Psoas muscle (tissue), 8 donors: Measurements from ENCODE around the gene CDK5R1. TPM values are rescaled to one million over a fixed set of nuclear protein-coding genes. Genes with fewer than 3 reads are reported as not detected.

Experiments used
- ATAC-seq, 4 donors: fragments of 200-7000 bp; cut with Tn5 transposase; one replicate each; pipeline ENCODE4 v1.9.1; 2020; ENCODE audit warnings: moderate library complexity in 3 of 4, mild to moderate bottlenecking in 2 of 4
- DNase-seq, 2 donors: peaks; one replicate each; pipeline ENCODE4 v3.0.0-alpha.2; 2020
- H3K27ac ChIP-seq: fragments of 200-600 bp; one replicate; pipeline ENCODE4 v1.8.0; 2022
- H3K27me3 ChIP-seq, 3 donors: fragments of 200-600 bp in 1 of 3; one replicate each; pipeline versions ENCODE4 v1.6.1 to v1.8.0; 2013 to 2022; ENCODE audit warnings: low read length in 2 of 3, mild to moderate bottlenecking in 2 of 3, moderate library complexity in 1 of 3; ENCODE audit not compliant: insufficient read depth in 3 of 3
- H3K36me3 ChIP-seq, 2 donors: fragments of 200-600 bp in 1 of 2; one replicate each; pipeline versions ENCODE4 v1.6.1 to v1.8.0; 2013 to 2022; ENCODE audit warnings: low read depth in 1 of 2, mild to moderate bottlenecking in 1 of 2, moderate library complexity in 1 of 2; ENCODE audit not compliant: insufficient read depth in 1 of 2
- H3K4me1 ChIP-seq: fragments of 200-600 bp; one replicate; pipeline ENCODE4 v1.8.0; 2022
- H3K4me3 ChIP-seq: fragments of 200-600 bp; one replicate; pipeline ENCODE4 v1.8.0; 2022; ENCODE audit warnings: mild to moderate bottlenecking
- H3K9me3 ChIP-seq: fragments of 200-600 bp; one replicate; pipeline ENCODE4 v1.8.0; 2022
- WGBS, 3 donors: extraction: QIAGEN DNeasy Blood & Tissue Kit; methylation state at CpG; one replicate each; pipeline versions ENCODE4 v1.1.6 to v1.1.7; 2013; 5-methylcytosine and 5-hydroxymethylcytosine counted together
- intact Hi-C, 2 donors: fragments of 100-400 bp; cut with DNase I; formaldehyde crosslinking; loops; one replicate each; pipeline versions ENCODE4 v1.11.0 to v1.14.2; 2022
- polyA plus RNA-seq, 3 donors: library from polyadenylated mRNA; stranded (reverse); fragments of 200-250 nt; gene quantifications; one replicate each; pipeline ENCODE4 v1.2.3, GENCODE V29; 2013
- total RNA-seq, 4 donors: library from RNA; stranded (reverse); fragmentation: NEBNext Ultra II Directional in 2 of 4; extraction: Animal tissue kit (Norgen Biotek cat#: 25700) in 2 of 4; gene quantifications; one replicate each; pipeline versions ENCODE4 v1.2.1 to v1.2.4, GENCODE V29; 2021 to 2023
- TF ChIP-seq, protein P1 (sequence below): fragments of 200-600 bp; IDR thresholded peaks from one replicate; pipeline ENCODE4 v1.8.0; 2022; ENCODE audit warnings: antibody characterized with exemption
- donor health status: healthy with polysubstance abuse.
- donor health status: DM: no; HTN: no; CAD: no; lungs with moderate emphysema.
- donor health status: Bipolar disorder and iron deficiency.
- donor health status: healthy.
- donor health status: DM: yes; HTN: yes; CAD: no.
- donor health status: DM: no; HTN: no; CAD: no.
- donor health status: DM: no; HTN: no; CAD: no.
- donor health status: DM: yes; HTN: yes; CAD: no.

The CDK5R1 gene
- total and polyA plus RNA-seq, 7 donors, result 0.44 to 5.2 (median 2.0) TPM

DNA sequence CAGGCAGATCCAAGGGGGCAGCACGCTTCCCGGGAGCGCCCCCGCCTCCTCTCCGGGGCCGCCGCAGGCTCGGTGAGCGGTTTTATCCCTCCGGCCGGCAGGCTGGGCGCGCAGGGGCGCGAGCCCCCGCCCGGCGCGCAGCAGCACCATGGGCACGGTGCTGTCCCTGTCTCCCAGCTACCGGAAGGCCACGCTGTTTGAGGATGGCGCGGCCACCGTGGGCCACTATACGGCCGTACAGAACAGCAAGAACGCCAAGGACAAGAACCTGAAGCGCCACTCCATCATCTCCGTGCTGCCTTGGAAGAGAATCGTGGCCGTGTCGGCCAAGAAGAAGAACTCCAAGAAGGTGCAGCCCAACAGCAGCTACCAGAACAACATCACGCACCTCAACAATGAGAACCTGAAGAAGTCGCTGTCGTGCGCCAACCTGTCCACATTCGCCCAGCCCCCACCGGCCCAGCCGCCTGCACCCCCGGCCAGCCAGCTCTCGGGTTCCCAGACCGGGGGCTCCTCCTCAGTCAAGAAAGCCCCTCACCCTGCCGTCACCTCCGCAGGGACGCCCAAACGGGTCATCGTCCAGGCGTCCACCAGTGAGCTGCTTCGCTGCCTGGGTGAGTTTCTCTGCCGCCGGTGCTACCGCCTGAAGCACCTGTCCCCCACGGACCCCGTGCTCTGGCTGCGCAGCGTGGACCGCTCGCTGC lies 832 bp downstream of the CDK5R1 start:
- WGBS, 3 donors, result 36 to 45% (median 43%) methylated on average over 52 to 59 of the region's 59 CpGs
- Histone ChIP-seq H3K4me1 (peaks cover 22% of the 10 kb centered on the region), H3K27ac (no peak overlapping the region), H3K9me3 (no peaks in the 10 kb centered on the region), H3K27me3 (no peaks in the 10 kb centered on the region), H3K4me3 (peak overlapping the region; percentile 65), H3K36me3 (peaks cover 0 to 25% of the 10 kb centered on the region in 2 donors)
- DNase-seq (no peak), ATAC-seq (no peak)
- intact Hi-C loops, result loop anchor here in 1 of 2 donors (10.0 kb wide), 1 partner anchor 267 kb away; no protein-coding TSS in a partner anchor
- TF ChIP-seq, protein P1, sequence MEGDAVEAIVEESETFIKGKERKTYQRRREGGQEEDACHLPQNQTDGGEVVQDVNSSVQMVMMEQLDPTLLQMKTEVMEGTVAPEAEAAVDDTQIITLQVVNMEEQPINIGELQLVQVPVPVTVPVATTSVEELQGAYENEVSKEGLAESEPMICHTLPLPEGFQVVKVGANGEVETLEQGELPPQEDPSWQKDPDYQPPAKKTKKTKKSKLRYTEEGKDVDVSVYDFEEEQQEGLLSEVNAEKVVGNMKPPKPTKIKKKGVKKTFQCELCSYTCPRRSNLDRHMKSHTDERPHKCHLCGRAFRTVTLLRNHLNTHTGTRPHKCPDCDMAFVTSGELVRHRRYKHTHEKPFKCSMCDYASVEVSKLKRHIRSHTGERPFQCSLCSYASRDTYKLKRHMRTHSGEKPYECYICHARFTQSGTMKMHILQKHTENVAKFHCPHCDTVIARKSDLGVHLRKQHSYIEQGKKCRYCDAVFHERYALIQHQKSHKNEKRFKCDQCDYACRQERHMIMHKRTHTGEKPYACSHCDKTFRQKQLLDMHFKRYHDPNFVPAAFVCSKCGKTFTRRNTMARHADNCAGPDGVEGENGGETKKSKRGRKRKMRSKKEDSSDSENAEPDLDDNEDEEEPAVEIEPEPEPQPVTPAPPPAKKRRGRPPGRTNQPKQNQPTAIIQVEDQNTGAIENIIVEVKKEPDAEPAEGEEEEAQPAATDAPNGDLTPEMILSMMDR, result no peak

DNA sequence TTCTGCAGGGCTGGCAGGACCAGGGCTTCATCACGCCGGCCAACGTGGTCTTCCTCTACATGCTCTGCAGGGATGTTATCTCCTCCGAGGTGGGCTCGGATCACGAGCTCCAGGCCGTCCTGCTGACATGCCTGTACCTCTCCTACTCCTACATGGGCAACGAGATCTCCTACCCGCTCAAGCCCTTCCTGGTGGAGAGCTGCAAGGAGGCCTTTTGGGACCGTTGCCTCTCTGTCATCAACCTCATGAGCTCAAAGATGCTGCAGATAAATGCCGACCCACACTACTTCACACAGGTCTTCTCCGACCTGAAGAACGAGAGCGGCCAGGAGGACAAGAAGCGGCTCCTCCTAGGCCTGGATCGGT lies 1.4 kb downstream of the CDK5R1 start:
- Histone ChIP-seq H3K9me3 (no peaks in the 10 kb centered on the region), H3K36me3 (peaks cover 0 to 20% of the 10 kb centered on the region in 2 donors), H3K27ac (no peak overlapping the region), H3K27me3 (no peaks in the 10 kb centered on the region), H3K4me3 (peak overlapping the region; percentile 65), H3K4me1 (peaks cover 20% of the 10 kb centered on the region)
- intact Hi-C loops, result loop anchor here in 1 of 2 donors (10.0 kb wide), 1 partner anchor 267 kb away; no protein-coding TSS in a partner anchor
- TF ChIP-seq, protein P1, result no peak
- 91 to 92% (median 92%) methylated on average over 16 of the region's 16 CpGs for WGBS, 3 donors
- ATAC-seq (no peak), DNase-seq (no peak)

DNA sequence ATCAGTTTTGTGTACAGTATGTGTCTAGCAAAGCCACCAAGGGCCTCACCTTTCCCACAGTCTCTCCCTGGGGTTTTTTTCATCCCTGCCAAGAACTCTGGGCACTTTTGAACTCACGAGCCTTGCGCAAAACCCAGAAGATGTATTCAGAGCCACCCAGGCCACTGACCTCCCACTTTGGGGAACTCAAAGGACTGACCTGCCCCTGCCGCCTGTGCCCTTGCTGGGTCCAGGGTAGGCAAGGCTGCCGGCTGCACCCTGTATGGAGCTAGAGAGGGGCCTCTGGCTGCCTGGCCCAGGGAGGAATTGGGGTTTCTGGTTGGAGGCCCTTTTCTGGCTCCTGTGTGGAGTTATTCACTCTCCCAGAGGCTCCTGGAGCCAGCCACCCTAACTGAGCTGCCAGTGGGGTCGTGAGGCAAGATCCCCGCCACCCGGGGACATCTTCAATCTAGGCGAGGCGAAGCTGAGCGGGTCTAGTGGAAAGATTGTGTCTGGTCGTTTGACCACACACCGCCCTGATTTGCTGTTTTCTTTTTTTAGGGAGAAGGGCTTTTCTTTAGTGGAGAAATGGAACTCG lies 1.9 kb downstream of the CDK5R1 start:
- Histone ChIP-seq H3K9me3 (no peaks in the 10 kb centered on the region), H3K4me3 (no peak overlapping the region), H3K4me1 (peaks cover 17% of the 10 kb centered on the region), H3K27ac (no peak overlapping the region), H3K36me3 (peaks cover 0 to 17% of the 10 kb centered on the region in 2 donors), H3K27me3 (no peaks in the 10 kb centered on the region)
- ATAC-seq (no peak), DNase-seq (no peak)
- TF ChIP-seq, protein P1, result no peak
- WGBS, 3 donors, result 95 to 98% (median 96%) methylated on average over 13 of the region's 13 CpGs
- intact Hi-C loops, result loop anchor here in 1 of 2 donors (10.0 kb wide), 1 partner anchor 266 kb away; no protein-coding TSS in a partner anchor

DNA sequence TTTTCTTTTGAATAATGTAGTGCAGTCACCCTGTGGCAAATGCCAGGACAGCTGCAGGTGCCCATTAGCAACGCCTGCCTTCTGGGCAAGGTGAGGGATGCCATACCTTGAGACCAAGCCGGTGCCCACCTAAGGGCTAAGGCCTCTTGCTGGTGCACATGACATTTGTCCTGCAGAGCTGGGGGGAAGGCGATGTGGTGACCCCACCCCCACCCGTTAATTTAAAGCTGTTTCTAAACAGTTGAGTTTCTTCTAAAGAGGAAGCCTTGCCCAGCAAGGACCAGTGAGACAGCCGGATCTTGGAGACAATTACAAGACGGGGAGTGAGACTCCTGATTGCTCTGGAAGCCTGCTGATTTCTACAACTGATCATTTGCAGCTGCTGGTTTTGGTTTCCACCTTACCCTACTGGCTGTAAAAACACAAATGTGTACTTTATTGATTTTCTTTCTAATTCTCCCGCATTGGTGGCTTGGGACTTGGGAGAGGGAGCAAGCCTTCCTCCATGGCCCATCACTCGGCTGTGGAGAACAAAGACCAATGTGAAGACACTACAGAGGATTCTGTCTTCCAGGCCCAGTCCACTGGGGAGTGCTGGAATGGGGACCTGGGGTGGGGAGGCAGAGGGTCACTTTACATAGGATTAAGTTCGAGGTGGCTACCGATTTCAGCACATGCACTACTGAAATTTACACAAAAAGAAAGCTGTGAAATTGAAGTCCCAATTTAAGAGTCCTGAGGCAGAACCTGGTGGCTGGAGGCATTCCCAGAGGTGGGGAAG lies 2.7 kb downstream of the CDK5R1 start:
- H3K9me3 ChIP-seq, result no peaks in the 10 kb centered on the region
- ATAC-seq (no peak), DNase-seq (no peak)
- H3K4me3 ChIP-seq, result no peak overlapping the region
- peaks cover 0 to 17% of the 10 kb centered on the region in 2 donors for H3K36me3 ChIP-seq
- 82 to 83% (median 83%) methylated on average over 10 of the region's 10 CpGs for WGBS, 3 donors
- H3K4me1 ChIP-seq, result peaks cover 18% of the 10 kb centered on the region
- no peaks in the 10 kb centered on the region for H3K27me3 ChIP-seq
- TF ChIP-seq, protein P1, result no peak
- intact Hi-C loops, result loop anchor here in 1 of 2 donors (10.0 kb wide), 1 partner anchor 265 kb away; no protein-coding TSS in a partner anchor
- no peak overlapping the region for H3K27ac ChIP-seq
